ENCODE measurements around the gene ACP5.
"Not testable (repeated sequence)": the region's sequence is repeated elsewhere in the genome, so short reads cannot be mapped to it uniquely, and the experiment has no call there.

The ACP5 gene

DNA sequence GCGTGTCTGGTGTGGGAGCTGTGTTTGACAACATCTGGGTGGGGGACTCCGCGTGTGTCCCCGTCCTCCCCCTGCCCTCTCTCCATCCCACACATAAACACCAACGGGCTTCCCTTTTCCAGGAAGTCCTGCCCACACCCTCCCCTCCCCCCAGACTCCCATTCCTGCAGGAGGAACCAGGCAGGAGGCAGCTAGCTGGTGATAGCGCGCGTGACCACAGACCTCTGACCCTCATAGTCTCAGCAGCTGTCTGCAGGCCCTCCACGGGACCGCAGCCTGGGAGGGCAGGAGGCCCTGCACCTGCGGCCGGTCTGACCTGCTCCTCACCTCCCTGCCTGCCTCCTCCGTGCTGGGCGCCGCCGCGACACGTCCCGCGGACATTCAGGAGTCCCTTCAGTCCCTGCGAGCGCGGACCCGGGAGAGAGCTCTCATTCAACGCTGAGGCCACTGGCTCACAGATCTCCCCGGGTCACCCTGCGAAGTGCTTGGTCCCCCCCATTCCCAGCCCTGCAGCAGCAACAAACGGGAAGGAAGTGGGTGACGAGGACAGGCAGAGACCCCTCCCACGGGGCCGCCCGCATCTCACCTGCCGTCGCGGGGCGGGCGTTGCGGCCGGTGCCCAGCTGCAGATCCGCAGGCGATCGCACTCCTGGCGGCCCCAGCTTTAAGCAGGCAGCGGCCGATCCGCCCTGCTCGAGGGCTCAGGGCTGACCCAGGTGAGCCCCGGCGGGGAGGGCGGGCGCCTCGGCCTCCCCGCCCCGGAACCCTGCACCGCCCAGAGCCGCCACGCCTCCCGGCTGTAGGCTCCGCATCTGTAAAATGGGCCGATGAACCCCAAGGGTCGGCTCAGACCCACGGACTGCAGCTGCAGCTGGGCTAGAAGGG lies 1.1 kb upstream of the ACP5 start:
- DNase-seq (ENCODE audit: low read depth in 2 of 2) = no peak

DNA sequence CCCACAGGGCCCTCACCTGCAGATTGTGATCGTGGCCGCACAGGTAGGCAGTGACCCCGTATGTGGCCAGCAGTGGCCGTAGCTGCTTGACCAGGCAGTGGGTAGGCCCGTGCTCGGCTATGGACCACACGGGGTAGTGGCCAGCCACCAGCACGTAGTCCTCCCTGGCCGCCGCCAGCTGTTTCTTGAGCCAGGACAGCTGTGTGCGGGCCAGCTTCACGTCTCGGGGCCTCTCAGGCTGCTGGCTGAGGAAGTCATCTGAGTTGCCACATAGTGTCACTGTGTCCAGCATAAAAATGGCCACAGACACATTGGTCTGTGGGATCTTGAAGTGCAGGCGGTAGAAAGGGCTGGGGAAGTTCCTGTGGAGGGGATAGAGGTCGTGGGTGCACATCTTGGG lies 1.2 kb downstream of the ACP5 start:
- DNase-seq (ENCODE audit: low read depth in 2 of 2) = no peak

DNA sequence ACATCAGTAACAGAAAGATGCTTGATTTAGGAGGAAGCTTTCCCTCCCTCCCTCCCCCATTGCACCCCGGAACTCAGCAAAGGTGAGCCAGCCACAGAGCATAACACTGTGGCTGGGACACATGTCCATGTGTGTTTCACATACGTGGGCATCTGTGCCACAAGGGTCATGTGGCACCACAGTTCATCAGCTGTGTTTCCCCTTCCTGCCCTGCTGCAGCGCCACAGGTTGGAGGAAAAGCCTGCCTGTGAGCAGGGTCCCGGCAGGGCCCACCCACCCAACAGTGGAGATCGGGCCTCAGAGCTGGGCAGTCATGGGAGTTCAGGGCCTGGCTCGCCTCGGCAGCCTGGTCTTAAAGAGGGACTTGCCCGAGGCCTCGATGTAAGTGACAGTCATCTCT lies 2.8 kb downstream of the ACP5 start:
- DNase-seq (ENCODE audit: low read depth in 2 of 2) = no peak

DNA sequence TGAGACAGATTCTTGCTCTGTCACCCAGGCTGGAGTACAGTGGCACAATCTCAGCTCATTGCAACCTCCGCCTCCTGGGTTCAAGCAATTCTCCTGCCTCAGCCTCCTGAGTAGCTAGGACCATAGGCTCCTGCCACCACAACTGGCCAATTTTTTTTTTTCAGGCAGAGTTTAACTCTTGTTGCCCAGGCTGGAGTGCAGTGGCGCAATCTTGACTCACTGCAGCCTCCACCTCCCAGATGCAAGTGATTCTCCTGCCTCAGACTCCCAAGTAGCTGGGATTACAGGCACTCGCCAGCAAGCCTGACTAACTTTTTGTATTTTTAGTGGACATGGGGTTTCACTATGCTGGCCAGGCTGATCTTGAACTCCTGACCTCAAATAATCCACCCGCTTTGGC lies 3.7 kb downstream of the ACP5 start:
- DNase-seq (ENCODE audit: low read depth in 2 of 2) = not testable (repeated sequence)

- not testable (repeated sequence) for DNase-seq (ENCODE audit: low read depth in 2 of 2)
Observed at GRCh38 chr19:11573354-11573753, 4.1 kb downstream of the ACP5 start.

- DNase-seq (ENCODE audit: low read depth in 2 of 2) = no peak
Observed at GRCh38 chr19:11570039-11570462, 7.4 kb downstream of the ACP5 start.

DNA sequence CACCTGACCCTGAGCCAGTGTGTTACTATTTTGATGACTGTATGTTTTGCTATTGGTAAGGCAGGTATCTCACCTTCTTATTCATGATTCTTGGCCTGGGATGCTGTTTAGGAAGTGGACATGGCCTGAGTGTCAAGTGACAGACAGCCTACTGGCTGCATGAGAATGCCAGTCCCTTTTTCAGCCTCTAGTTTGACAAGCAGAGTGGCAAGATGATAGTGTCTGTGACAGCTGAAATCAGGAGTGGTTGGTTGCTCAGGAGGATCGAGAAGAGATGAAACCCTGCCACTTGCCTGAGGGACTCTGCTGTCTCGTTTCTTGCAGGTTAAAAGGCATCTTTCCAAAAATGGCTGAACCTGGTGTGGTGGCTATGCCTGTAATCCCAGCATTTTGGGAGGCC lies 11.3 kb downstream of the ACP5 start:
- DNase-seq (ENCODE audit: low read depth in 2 of 2) = no peak

DNA sequence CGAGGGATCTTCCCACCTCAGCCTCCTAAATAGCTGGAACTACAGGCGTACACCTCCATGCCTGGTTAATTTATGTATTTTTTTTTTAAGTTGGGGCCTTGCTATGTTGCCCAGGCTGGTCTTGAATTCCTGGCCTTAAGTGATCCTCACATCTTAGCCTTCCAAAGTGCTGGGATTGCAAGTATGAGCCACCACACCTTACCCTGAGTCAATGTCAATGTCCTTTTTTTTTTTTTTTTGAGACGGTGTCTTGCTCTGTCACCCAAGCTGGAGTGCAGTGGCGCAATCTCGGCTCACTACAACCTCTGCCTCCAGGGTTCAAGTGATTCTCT lies 11.8 kb downstream of the ACP5 start:
- not testable (repeated sequence) for DNase-seq (ENCODE audit: low read depth in 2 of 2)

DNA sequence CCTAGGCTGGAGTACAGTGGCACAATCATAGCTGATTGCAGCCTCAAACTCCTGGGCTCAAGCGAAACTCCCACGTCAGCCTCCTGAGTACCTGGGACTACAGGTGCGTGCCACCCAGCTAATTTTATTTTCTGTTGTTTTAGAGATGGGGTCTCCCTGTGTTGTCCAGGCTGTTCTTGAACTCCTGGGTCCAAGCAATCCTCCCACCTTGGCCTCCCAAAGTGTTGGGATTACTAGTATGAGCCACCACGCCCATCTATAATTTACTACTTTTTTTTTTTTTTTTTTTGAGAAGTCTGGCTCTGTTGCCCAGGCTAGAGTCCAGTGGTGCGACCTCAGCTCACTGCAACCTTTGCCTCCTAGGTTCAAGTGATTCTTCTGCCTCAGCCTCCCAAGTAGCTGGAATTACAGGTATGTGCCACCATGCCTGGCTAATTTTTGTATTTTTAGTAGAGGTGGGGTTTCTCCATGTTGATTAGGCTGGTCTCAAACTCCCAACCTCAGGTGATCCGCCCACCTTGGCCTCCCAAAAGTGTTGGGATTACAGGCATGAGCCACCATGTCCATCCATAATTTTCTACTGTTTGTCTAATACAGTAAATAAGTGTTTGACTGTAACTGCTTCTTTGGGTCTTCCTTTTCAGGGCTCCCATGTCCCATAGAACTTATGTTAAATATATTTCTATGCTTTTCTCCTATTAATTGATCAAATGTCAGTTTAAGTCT lies 13.2 kb downstream of the ACP5 start:
- DNase-seq (ENCODE audit: low read depth in 2 of 2) = not testable (repeated sequence)

- DNase-seq (ENCODE audit: low read depth in 2 of 2) = no peak
Observed at GRCh38 chr19:11563532-11563931, 13.9 kb downstream of the ACP5 start.

DNA sequence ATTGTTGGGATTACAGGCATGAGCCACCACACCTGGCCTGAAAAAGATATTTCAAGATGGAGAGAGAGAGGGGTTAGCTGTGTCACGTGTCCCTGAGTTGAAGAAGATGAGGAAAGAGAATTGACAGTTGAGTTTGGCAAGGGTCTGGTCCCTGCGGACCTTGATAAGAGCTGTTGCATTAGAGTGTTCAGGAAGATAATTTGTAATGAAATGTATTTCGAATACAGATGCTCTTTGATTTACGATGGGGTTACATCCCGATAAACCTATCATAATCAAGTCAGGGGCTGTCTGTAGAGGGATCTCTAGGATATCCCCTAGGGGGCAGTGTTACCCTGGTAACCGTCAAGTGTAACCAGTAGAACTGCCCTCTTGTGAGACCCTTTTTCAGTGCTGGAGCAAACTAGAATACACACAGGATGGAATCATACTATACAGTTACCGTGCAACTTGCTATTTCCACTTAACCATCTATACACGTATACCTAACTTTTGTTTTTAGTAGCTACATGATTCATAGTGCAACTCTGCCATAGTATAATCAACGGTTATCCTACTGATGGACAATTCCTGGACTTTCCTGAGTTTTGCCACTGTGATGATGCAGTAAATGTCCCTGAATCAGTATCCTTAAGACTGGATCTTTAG lies 16.9 kb downstream of the ACP5 start:
- peak in 1 of 2 donors; percentile 45 for DNase-seq (ENCODE audit: low read depth in 2 of 2)

GRCh38 chr19:11558881-11559828 lies 18.3 kb downstream of the ACP5 start, which contains the start of gene ELOF1:
Gene ELOF1, minus strand, starts transcription at chr19:11559230. Its CDS starts 4,883 bp downstream, at chr19:11554347.
- DNase-seq (ENCODE audit: low read depth in 2 of 2) = peak; percentile 93 to 95

- DNase-seq (ENCODE audit: low read depth in 2 of 2) = no peak
Observed at GRCh38 chr19:11556634-11557420, 20.6 kb downstream of the ACP5 start.

GRCh38 chr19:11555246-11555645 lies 22.2 kb downstream of the ACP5 start:
- no peak for DNase-seq (ENCODE audit: low read depth in 2 of 2)

- no peak for DNase-seq (ENCODE audit: low read depth in 2 of 2)
Observed at GRCh38 chr19:11554160-11554559, 23.3 kb downstream of the ACP5 start.

DNA sequence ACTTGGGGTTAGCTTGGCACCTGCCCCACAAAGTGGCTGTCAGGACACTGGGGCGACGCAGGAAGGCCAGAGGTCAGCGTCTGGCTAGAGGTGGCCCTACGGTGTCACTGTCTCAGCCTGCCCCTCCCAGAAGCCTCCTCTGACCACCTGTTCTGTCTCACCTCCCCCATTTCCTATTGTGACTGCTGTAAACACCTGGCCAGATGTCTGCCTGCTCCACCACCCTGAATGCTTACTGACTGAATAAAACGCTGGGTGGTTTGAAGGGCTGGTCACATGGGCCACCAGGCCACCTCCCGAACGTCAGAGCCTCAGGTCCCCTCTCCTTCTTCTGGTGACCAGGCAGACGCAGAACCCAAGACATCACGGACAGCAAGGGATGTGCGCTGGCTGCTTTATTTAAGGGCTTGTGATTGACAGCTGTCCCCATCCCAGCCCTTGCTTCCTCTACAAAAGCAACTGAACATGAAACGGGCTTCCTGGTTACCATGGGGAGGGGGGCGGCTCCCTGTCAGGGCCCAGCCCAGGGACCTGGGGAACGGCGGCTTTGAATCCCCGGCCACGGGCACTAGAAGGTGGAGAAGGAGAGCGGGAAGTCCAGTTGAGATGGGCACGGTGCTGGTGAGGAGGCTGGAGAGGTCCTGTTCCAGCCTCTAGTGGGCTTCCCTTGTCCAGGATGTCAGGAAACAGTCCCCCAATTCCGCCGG lies 24.6 kb downstream of the ACP5 start:
- no peak for DNase-seq (ENCODE audit: low read depth in 2 of 2)

DNA sequence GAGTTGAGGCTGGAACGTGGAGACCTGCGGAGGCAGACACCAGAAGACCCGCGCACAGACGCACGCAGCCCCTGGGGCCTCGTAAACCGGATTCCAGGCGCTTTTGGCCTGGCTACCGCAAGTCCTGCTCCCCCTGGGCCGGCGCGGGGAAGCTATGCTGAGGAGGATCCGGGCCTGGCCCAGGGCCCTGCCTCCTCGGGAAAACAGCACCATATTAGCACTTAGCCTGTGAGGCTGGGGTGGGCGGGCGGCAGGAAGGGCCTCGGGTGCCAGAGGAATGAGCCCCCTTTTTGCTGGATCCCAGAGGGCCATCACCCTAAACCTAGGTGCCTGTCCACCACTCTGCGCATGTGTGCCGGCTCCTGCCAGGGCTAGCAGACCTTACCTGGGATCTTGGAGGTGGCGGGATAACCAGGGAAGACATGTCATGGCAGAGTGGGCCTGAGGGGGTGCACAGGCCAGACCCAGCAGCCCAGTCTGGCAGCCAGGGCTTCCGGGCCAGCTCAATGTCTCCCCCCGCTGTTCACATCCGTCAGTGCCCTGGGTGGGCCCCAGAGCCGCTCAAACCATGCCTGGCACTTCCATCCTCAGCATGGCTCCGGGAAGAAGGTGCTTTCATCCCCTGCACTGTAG lies 25.7 kb downstream of the ACP5 start:
- DNase-seq (ENCODE audit: low read depth in 2 of 2) = no peak

- no peak for DNase-seq (ENCODE audit: low read depth in 2 of 2)
Observed at GRCh38 chr19:11550265-11550664, 27.2 kb downstream of the ACP5 start.

- DNase-seq (ENCODE audit: low read depth in 2 of 2) = no peak
Observed at GRCh38 chr19:11549386-11549953, 28.0 kb downstream of the ACP5 start.
